ENCODE data around the gene RNF183. TPM values are rescaled to one million over a fixed set of nuclear protein-coding genes. Genes with fewer than 3 reads are reported as not detected.
A peak's percentile ranks its signal among the peaks of the same experiment; 100 is the strongest.

RNF183 gene
- total and polyA plus RNA-seq, 2 of the 4 experiments (the other 2 are of a cell fraction): not detected

GRCh38 chr9:113343732-113344231 lies 40.6 kb upstream of the RNF183 start:
- Histone ChIP-seq H3K4ac (ENCODE audit: low read depth, low read length) (no peak overlapping the region), H3K4me3 (ENCODE audit: insufficient read depth, low read depth, low read length) (no peak overlapping the region), H2BK5ac (ENCODE audit: low read depth, low read length, poor library complexity, severe bottlenecking) (no peak overlapping the region), H2BK20ac (ENCODE audit: low read depth, low read length) (no peak overlapping the region), H4K8ac (ENCODE audit: low read depth in 2 of 2, low read length in 2 of 2) (no peak overlapping the region), H2AFZ (replicated peaks; ENCODE audit: low read length, poor library complexity) (no peak overlapping the region), H2AK9ac (replicated peaks; ENCODE audit: low read depth, low read length, poor library complexity) (peak overlapping the region; percentile 61), H2BK15ac (ENCODE audit: low read depth, low read length) (no peak overlapping the region), H3K14ac (replicated peaks; ENCODE audit: low read depth, low read length) (no peak overlapping the region), H3K79me1 (ENCODE audit: low read depth in 1 of 2, low read length in 2 of 2) (peaks cover 0 to 4% of the 10 kb centered on the region in 2 experiments; a peak in 1 of 4 replicates), H3K27ac (ENCODE audit: insufficient read depth, low read length) (no peak overlapping the region), H4K5ac (ENCODE audit: low read depth, low read length) (no peak overlapping the region), H3K4me2 (ENCODE audit: low read depth, low read length) (no peak overlapping the region), H3K27me3 (ENCODE audit: control insufficient read depth, insufficient read depth, low read length) (peaks cover 17% of the 10 kb centered on the region), H3K9ac (ENCODE audit: low read depth, low read length) (no peak overlapping the region), H2AK5ac (ENCODE audit: low read depth, low read length) (no peak overlapping the region), H3K36me3 (ENCODE audit: control insufficient read depth, insufficient read depth, low read length) (no peaks in the 10 kb centered on the region), H2BK120ac (ENCODE audit: low read depth, low read length) (no peak overlapping the region), H3K9me3 (ENCODE audit: control insufficient read depth, insufficient read depth, low read length) (no peaks in the 10 kb centered on the region), H4K20me1 (ENCODE audit: insufficient read depth, low read length) (no peaks in the 10 kb centered on the region), H4K91ac (ENCODE audit: insufficient read depth, low read depth, low read length) (no peak overlapping the region), H3K23ac (ENCODE audit: low read depth, low read length) (no peak overlapping the region), H3K56ac (ENCODE audit: extremely low read depth, insufficient read depth, low read length) (no peak overlapping the region), H3K18ac (ENCODE audit: low read depth, low read length) (no peak overlapping the region), H3K9me1 (ENCODE audit: insufficient read depth, low read length) (peaks cover 10% of the 10 kb centered on the region), H3K4me1 (ENCODE audit: control insufficient read depth, insufficient read depth, low read length) (no peaks in the 10 kb centered on the region)
- WGBS, 2 experiments (ENCODE audit: extremely low coverage in 2 of 2, insufficient read length in 1 of 2): no CpG with 5 or more reads among the region's 1 CpG
- in situ Hi-C loops (cut with MboI; ENCODE audit: low sequenced_read_pairs) (no loop called here), dilution Hi-C loops (cut with HindIII; ENCODE audit: low sequenced_read_pairs, unreplicated experiment) (no loop called here), intact Hi-C loops (cut with micrococcal nuclease) (no loop called here)
- no peak for DNase-seq
- no peak for ATAC-seq (ENCODE audit: low read depth)
- POLR2A ChIA-PET (ENCODE audit: unreplicated experiment): no interaction called here
- CTCF ChIA-PET: no interaction called here
- TF ChIP-seq ELK1 (IDR thresholded peaks at IDR 0.05; ENCODE audit: borderline replicate concordance, low read depth, low read length): no peak
- no peak for TF ChIP-seq CTCF (conservative IDR thresholded peaks at IDR 0.05; ENCODE audit: low read depth, low read length)
- TF ChIP-seq MXI1 (IDR thresholded peaks at IDR 0.05; ENCODE audit: borderline replicate concordance, low read depth, low read length): no peak
- no peak for TF ChIP-seq RCOR1 (IDR thresholded peaks at IDR 0.05; ENCODE audit: insufficient replicate concordance, low read length)
- no peak for TF ChIP-seq NFE2L2 (IDR thresholded peaks at IDR 0.05; ENCODE audit: low read depth, low read length)
- no peak for TF ChIP-seq USF2 (IDR thresholded peaks at IDR 0.05; ENCODE audit: low read depth, low read length)
- TF ChIP-seq MAZ (IDR thresholded peaks at IDR 0.05; ENCODE audit: borderline replicate concordance, low read depth, low read length): no peak
- no peak for TF ChIP-seq FOS (IDR thresholded peaks at IDR 0.05; ENCODE audit: low read depth, low read length)
- TF ChIP-seq RAD21 (IDR thresholded peaks at IDR 0.05; ENCODE audit: low read length): no peak
- no peak for TF ChIP-seq BHLHE40 (IDR thresholded peaks at IDR 0.05; ENCODE audit: low read depth, low read length)
- TF ChIP-seq POLR2A (IDR thresholded peaks at IDR 0.05; ENCODE audit: low read depth, low read length): no peak
- TF ChIP-seq CHD1 (IDR thresholded peaks at IDR 0.05; ENCODE audit: low read depth, low read length): no peak
- TF ChIP-seq CEBPB (IDR thresholded peaks at IDR 0.05; ENCODE audit: low read depth, low read length): no peak
- no peak for TF ChIP-seq RFX5 (IDR thresholded peaks at IDR 0.05; ENCODE audit: low read depth, low read length)
- no peak for TF ChIP-seq SMC3 (IDR thresholded peaks at IDR 0.05; ENCODE audit: low read depth, low read length)
- TF ChIP-seq MAFK (IDR thresholded peaks at IDR 0.05; ENCODE audit: low read depth, low read length): no peak
- BruUV-seq (replicated peaks): no TSS peak
